HEK293 (cell line): ENCODE measurements around the gene PCDH15.

Experiments
- ATF2 ChIP-seq: fragments of 450-650 bp; formaldehyde crosslinking; IDR thresholded peaks from 2 replicates; pipeline ENCODE4 v1.5.1; 2016; ENCODE audit warnings: missing biosample characterization, missing genetic modification characterization, low read depth
- KLF8 ChIP-seq: fragments of 450-650 bp; formaldehyde crosslinking; IDR thresholded peaks from 2 replicates; pipeline ENCODE4 v1.5.1; 2016; ENCODE audit warnings: missing biosample characterization, missing genetic modification characterization
- KLF9 ChIP-seq: fragments of 450-650 bp; formaldehyde crosslinking; IDR thresholded peaks from 2 replicates; pipeline ENCODE4 v1.5.1; 2016; ENCODE audit warnings: missing biosample characterization, missing genetic modification characterization, low read depth
- ZNF146 ChIP-seq: fragments of 450-650 bp; formaldehyde crosslinking; IDR thresholded peaks from 2 replicates; pipeline ENCODE4 v1.5.1; 2016; ENCODE audit warnings: missing biosample characterization, missing genetic modification characterization
- ZNF24 ChIP-seq: fragments of 450-650 bp; formaldehyde crosslinking; IDR thresholded peaks from 2 replicates; pipeline ENCODE4 v1.5.1; 2016; ENCODE audit warnings: missing biosample characterization, missing genetic modification characterization
- ZNF274 ChIP-seq, 2 experiments: fragments of 200-500 bp in 1 of 2; fragments of 450-650 bp in 1 of 2; sonication (Bioruptor generic) in 1 of 2; formaldehyde crosslinking in 1 of 2; IDR thresholded peaks; 2 replicates each; pipeline versions ENCODE4 v1.5.1 to v1.6.1; 2014 to 2016; ENCODE audit warnings: borderline replicate concordance in 1 of 2, inconsistent platforms in 1 of 2, low read length in 1 of 2, missing biosample characterization in 1 of 2, missing genetic modification characterization in 1 of 2
- ZNF335 ChIP-seq: fragments of 450-650 bp; formaldehyde crosslinking; conservative IDR thresholded peaks from 2 replicates; pipeline ENCODE4 v1.5.1; 2016; ENCODE audit warnings: missing biosample characterization, missing genetic modification characterization
- ZNF391 ChIP-seq: fragments of 450-650 bp; formaldehyde crosslinking; IDR thresholded peaks from 2 replicates; pipeline ENCODE4 v1.5.1; 2016; ENCODE audit warnings: low read depth, missing biosample characterization, missing genetic modification characterization, borderline replicate concordance
- ZNF510 ChIP-seq: fragments of 450-650 bp; formaldehyde crosslinking; IDR thresholded peaks from 2 replicates; pipeline ENCODE4 v1.5.1; 2018; ENCODE audit warnings: mild to moderate bottlenecking, missing genetic modification characterization, missing biosample characterization; ENCODE audit not compliant: insufficient replicate concordance
- ZSCAN30 ChIP-seq: fragments of 450-650 bp; IDR thresholded peaks from 2 replicates; pipeline ENCODE4 v1.5.1; 2018; ENCODE audit warnings: missing biosample characterization, mild to moderate bottlenecking, missing genetic modification characterization, moderate library complexity
- TF ChIP-seq, protein P1 (sequence below): fragments of 450-650 bp; IDR thresholded peaks from 2 replicates; pipeline ENCODE4 v1.5.1; 2018; ENCODE audit warnings: missing biosample characterization, mild to moderate bottlenecking, missing genetic modification characterization
- TF ChIP-seq, protein P2 (sequence below): fragments of 450-650 bp; formaldehyde crosslinking; IDR thresholded peaks from 2 replicates; pipeline ENCODE4 v1.5.1; 2016; ENCODE audit warnings: missing biosample characterization, missing genetic modification characterization
- TF ChIP-seq, protein P3 (sequence below): fragments of 450-650 bp; formaldehyde crosslinking; IDR thresholded peaks from 2 replicates; pipeline ENCODE4 v1.5.1; 2016; ENCODE audit warnings: missing biosample characterization, missing genetic modification characterization

GRCh38 chr10:54833029-54833428 is 32.0 kb upstream of the PCDH15 start:
- no peak for TF ChIP-seq ZNF335 (tag by site-specific recombination)
- TF ChIP-seq ZNF274 (IDR thresholded peaks at IDR 0.05; ENCODE audit: low read length): no peak
- TF ChIP-seq ZNF274 (tag by site-specific recombination; IDR thresholded peaks at IDR 0.05; ENCODE audit: borderline replicate concordance): no peak
- no peak for TF ChIP-seq ZNF391 (tag by site-specific recombination)
- TF ChIP-seq ZSCAN30 (tag by site-specific recombination): no peak
- TF ChIP-seq, protein P1, sequence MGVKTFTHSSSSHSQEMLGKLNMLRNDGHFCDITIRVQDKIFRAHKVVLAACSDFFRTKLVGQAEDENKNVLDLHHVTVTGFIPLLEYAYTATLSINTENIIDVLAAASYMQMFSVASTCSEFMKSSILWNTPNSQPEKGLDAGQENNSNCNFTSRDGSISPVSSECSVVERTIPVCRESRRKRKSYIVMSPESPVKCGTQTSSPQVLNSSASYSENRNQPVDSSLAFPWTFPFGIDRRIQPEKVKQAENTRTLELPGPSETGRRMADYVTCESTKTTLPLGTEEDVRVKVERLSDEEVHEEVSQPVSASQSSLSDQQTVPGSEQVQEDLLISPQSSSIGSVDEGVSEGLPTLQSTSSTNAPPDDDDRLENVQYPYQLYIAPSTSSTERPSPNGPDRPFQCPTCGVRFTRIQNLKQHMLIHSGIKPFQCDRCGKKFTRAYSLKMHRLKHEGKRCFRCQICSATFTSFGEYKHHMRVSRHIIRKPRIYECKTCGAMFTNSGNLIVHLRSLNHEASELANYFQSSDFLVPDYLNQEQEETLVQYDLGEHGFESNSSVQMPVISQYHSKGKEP (tag by site-specific recombination): no peak
- TF ChIP-seq ATF2: no peak
- TF ChIP-seq, protein P2, sequence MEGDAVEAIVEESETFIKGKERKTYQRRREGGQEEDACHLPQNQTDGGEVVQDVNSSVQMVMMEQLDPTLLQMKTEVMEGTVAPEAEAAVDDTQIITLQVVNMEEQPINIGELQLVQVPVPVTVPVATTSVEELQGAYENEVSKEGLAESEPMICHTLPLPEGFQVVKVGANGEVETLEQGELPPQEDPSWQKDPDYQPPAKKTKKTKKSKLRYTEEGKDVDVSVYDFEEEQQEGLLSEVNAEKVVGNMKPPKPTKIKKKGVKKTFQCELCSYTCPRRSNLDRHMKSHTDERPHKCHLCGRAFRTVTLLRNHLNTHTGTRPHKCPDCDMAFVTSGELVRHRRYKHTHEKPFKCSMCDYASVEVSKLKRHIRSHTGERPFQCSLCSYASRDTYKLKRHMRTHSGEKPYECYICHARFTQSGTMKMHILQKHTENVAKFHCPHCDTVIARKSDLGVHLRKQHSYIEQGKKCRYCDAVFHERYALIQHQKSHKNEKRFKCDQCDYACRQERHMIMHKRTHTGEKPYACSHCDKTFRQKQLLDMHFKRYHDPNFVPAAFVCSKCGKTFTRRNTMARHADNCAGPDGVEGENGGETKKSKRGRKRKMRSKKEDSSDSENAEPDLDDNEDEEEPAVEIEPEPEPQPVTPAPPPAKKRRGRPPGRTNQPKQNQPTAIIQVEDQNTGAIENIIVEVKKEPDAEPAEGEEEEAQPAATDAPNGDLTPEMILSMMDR (tag by site-specific recombination): no peak
- TF ChIP-seq, protein P3, sequence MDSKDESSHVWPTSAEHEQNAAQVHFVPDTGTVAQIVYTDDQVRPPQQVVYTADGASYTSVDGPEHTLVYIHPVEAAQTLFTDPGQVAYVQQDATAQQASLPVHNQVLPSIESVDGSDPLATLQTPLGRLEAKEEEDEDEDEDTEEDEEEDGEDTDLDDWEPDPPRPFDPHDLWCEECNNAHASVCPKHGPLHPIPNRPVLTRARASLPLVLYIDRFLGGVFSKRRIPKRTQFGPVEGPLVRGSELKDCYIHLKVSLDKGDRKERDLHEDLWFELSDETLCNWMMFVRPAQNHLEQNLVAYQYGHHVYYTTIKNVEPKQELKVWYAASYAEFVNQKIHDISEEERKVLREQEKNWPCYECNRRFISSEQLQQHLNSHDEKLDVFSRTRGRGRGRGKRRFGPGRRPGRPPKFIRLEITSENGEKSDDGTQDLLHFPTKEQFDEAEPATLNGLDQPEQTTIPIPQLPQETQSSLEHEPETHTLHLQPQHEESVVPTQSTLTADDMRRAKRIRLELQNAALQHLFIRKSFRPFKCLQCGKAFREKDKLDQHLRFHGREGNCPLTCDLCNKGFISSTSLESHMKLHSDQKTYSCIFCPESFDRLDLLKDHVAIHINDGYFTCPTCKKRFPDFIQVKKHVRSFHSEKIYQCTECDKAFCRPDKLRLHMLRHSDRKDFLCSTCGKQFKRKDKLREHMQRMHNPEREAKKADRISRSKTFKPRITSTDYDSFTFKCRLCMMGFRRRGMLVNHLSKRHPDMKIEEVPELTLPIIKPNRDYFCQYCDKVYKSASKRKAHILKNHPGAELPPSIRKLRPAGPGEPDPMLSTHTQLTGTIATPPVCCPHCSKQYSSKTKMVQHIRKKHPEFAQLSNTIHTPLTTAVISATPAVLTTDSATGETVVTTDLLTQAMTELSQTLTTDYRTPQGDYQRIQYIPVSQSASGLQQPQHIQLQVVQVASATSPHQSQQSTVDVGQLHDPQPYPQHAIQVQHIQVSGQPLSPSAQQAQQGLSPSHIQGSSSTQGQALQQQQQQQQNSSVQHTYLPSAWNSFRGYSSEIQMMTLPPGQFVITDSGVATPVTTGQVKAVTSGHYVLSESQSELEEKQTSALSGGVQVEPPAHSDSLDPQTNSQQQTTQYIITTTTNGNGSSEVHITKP (tag by site-specific recombination): no peak
- no peak for TF ChIP-seq ZNF146 (tag by site-specific recombination)
- TF ChIP-seq ZNF510 (tag by site-specific recombination): no peak
- TF ChIP-seq KLF9 (tag by site-specific recombination): no peak
- TF ChIP-seq KLF8 (tag by site-specific recombination): no peak
- TF ChIP-seq ZNF24 (tag by site-specific recombination): no peak
